Measurements from ENCODE around the gene RPS15.

GRCh38 chr19:1395194-1396018 lies 42.8 kb upstream of the RPS15 start:
- no peak for TF ChIP-seq CTCF (conservative IDR thresholded peaks at IDR 0.05)
- TF ChIP-seq ZFX (IDR thresholded peaks at IDR 0.05): peak; percentile 43; the same call in 1 of the 2 replicates
